Right lung (tissue), 5 donors: ENCODE measurements around the gene KIF1A. TPM values are rescaled to one million over a fixed set of nuclear protein-coding genes. Genes with fewer than 3 reads are reported as not detected.

Experiments used
- DNase-seq, 2 donors: peaks; one replicate each; pipeline ENCODE4 v3.0.0-alpha.2; 2013
- polyA plus RNA-seq, 5 donors: library from polyadenylated mRNA; unstranded; fragments of 120-200 nt; gene quantifications; one replicate each; pipeline versions ENCODE4 v1.2.1 to v1.2.3, GENCODE V29; 2013; ENCODE audit warnings: inconsistent platforms in 1 of 5, low replicate concordance in 1 of 5; ENCODE audit not compliant: insufficient read length in 5 of 5, insufficient read depth in 1 of 5

KIF1A gene
- polyA plus RNA-seq, 5 donors = 1.2 to 4.9 (median 1.8) TPM

- no peak for DNase-seq
Observed at GRCh38 chr2:240736281-240737250, 83.5 kb downstream of the KIF1A start.

- no peak for DNase-seq
Observed at GRCh38 chr2:240735476-240735875, 84.5 kb downstream of the KIF1A start.

- no peak for DNase-seq
Observed at GRCh38 chr2:240734756-240735155, 85.3 kb downstream of the KIF1A start.

GRCh38 chr2:240733803-240734495, 86.1 kb downstream of the KIF1A start:
- no peak for DNase-seq

GRCh38 chr2:240732911-240733622, 87.0 kb downstream of the KIF1A start:
- no peak for DNase-seq

GRCh38 chr2:240732184-240732583, 87.8 kb downstream of the KIF1A start:
- DNase-seq = no peak

GRCh38 chr2:240731178-240731545, 88.9 kb downstream of the KIF1A start:
- peak; percentile 29 to 40 for DNase-seq

GRCh38 chr2:240730501-240731177, 89.4 kb downstream of the KIF1A start:
- DNase-seq = no peak

GRCh38 chr2:240728827-240729226, 91.2 kb downstream of the KIF1A start:
- no peak for DNase-seq

GRCh38 chr2:240728361-240728760, 91.7 kb downstream of the KIF1A start:
- DNase-seq = no peak

GRCh38 chr2:240727913-240728312, 92.1 kb downstream of the KIF1A start:
- DNase-seq = no peak

- DNase-seq = no peak
Observed at GRCh38 chr2:240727439-240727838, 92.6 kb downstream of the KIF1A start.

- no peak for DNase-seq
Observed at GRCh38 chr2:240726876-240727275, 93.1 kb downstream of the KIF1A start.

- no peak for DNase-seq
Observed at GRCh38 chr2:240725671-240726070, 94.3 kb downstream of the KIF1A start.

- DNase-seq = no peak
Observed at GRCh38 chr2:240725266-240725665, 94.8 kb downstream of the KIF1A start.

GRCh38 chr2:240724431-240724830, 95.6 kb downstream of the KIF1A start:
- no peak for DNase-seq

- no peak for DNase-seq
Observed at GRCh38 chr2:240723851-240724250, 96.2 kb downstream of the KIF1A start.

- DNase-seq = no peak
Observed at GRCh38 chr2:240722796-240723735, 97.0 kb downstream of the KIF1A start.

GRCh38 chr2:240722376-240722775, 97.6 kb downstream of the KIF1A start:
- no peak for DNase-seq

GRCh38 chr2:240721596-240722180, 98.3 kb downstream of the KIF1A start:
- no peak for DNase-seq
